Left renal pelvis (tissue), 4 donors: ENCODE measurements around the gene TBPL1. TPM values are rescaled to one million over a fixed set of nuclear protein-coding genes. Genes with fewer than 3 reads are reported as not detected.
"Not testable (repeated sequence)": the region's sequence is repeated elsewhere in the genome, so short reads cannot be mapped to it uniquely, and the experiment has no call there.

ENCODE experiments used
- DNase-seq, 4 donors: peaks; one replicate each; pipeline ENCODE4 v3.0.0-alpha.2; 2013; ENCODE audit warnings: low read depth in 4 of 4, low spot score in 3 of 4
- polyA plus RNA-seq, 4 donors: library from polyadenylated mRNA; unstranded; fragments of 120-200 nt; gene quantifications; one replicate each; pipeline ENCODE4 v1.2.1, GENCODE V29; 2013; ENCODE audit not compliant: insufficient read length in 4 of 4

Gene TBPL1
- polyA plus RNA-seq, 4 donors = 46.4 to 63.4 (median 52.6) TPM

GRCh38 chr6:133951881-133952814 lies 876 bp upstream of the TBPL1 start:
- peak; percentile 37 to 67 (median 50) for DNase-seq

GRCh38 chr6:133953634-133954415 lies 801 bp downstream of the TBPL1 start:
- DNase-seq = no peak

- DNase-seq = no peak
Observed at GRCh38 chr6:133954657-133955576, 1.9 kb downstream of the TBPL1 start.

- no peak for DNase-seq
Observed at GRCh38 chr6:133955582-133956415, 2.8 kb downstream of the TBPL1 start.

GRCh38 chr6:133956416-133957049 lies 3.5 kb downstream of the TBPL1 start:
- no peak for DNase-seq

GRCh38 chr6:133957227-133957626 lies 4.2 kb downstream of the TBPL1 start:
- DNase-seq = no peak

GRCh38 chr6:133957780-133958242 lies 4.8 kb downstream of the TBPL1 start:
- DNase-seq = no peak

- no peak for DNase-seq
Observed at GRCh38 chr6:133958791-133959190, 5.8 kb downstream of the TBPL1 start.

GRCh38 chr6:133959667-133960368 lies 6.8 kb downstream of the TBPL1 start:
- DNase-seq = no peak

GRCh38 chr6:133961831-133962230 lies 8.8 kb downstream of the TBPL1 start:
- DNase-seq = no peak

- DNase-seq = no peak
Observed at GRCh38 chr6:133964052-133964451, 11.0 kb downstream of the TBPL1 start.

GRCh38 chr6:133964702-133965101 lies 11.7 kb downstream of the TBPL1 start:
- no peak for DNase-seq

- no peak for DNase-seq
Observed at GRCh38 chr6:133965817-133966360, 12.9 kb downstream of the TBPL1 start.

GRCh38 chr6:133966654-133967329 lies 13.8 kb downstream of the TBPL1 start:
- DNase-seq = no peak

- DNase-seq = no peak
Observed at GRCh38 chr6:133967347-133967746, 14.3 kb downstream of the TBPL1 start.

GRCh38 chr6:133967835-133968234 lies 14.8 kb downstream of the TBPL1 start:
- DNase-seq = not testable (repeated sequence)

- DNase-seq = no peak
Observed at GRCh38 chr6:133969285-133969920, 16.4 kb downstream of the TBPL1 start.
